Measurements from ENCODE around the gene KNCN.

KNCN gene

GRCh38 chr1:46546210-46546609, 5.2 kb downstream of the KNCN start:
- FAIRE-seq: no peak
- no peak for DNase-seq (ENCODE audit: extremely low spot score, insufficient read length, low read depth)

DNA sequence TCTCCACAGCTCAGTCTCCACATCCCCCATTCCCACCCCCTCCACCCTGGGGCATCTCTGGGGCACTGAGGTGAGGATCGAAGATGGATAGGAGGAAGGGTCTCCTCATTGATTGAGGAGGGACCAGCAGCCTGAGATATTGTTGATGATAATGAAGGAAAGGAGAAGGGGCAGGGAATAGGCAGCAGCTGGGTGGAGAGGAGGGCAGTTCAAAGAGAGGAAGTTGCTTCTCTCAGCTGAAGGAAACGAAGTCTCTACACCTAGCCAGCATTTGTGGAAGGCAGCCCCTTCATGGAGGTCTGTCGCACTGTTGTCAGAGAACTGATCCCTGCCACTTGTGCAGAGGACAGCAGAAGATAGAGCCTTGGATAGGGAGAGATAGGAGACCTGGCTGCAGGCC, 5.7 kb downstream of the KNCN start:
- DNase-seq (ENCODE audit: extremely low spot score, insufficient read length, low read depth) (no peak), FAIRE-seq (no peak)

DNA sequence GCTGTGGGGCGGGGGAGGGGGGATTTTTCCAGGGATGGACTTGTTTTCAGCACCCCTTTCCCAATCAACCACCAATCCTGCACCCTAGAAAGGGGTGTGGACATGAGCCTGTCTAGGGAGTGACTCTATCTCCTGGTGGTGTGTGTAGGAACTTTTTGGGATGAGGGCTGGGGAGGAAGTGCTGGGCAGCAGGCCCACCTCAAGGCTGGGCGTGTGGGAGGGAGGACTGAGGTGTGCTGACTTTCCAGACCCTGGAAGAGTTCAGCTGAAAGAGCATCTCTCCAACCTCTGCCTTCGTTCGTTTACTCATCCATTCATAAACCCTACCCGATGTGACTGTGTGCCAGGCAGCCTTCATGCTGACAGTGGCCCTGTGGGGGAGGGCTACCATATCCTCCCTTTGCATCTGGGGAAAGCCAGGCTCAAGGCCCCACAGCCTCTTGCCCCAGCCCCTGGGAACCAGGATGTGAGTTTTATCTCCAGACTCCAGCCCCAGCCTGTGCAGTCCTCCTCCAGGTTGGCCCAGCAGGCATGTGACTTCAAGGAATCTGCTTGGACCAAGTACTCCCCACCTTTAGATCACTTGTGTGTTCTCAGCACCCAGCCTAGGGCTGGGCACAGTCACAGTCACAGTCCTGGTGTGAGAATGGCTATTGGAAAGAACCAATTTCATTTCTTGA, 6.7 kb downstream of the KNCN start:
- FAIRE-seq (no peak), DNase-seq (ENCODE audit: extremely low spot score, insufficient read length, low read depth) (no peak)

- FAIRE-seq (no peak), DNase-seq (ENCODE audit: extremely low spot score, insufficient read length, low read depth) (no peak)
Observed at GRCh38 chr1:46543761-46544560, 7.5 kb downstream of the KNCN start.

- DNase-seq (ENCODE audit: extremely low spot score, insufficient read length, low read depth) (no peak), FAIRE-seq (no peak)
Observed at GRCh38 chr1:46543382-46543760, 8.1 kb downstream of the KNCN start.

- FAIRE-seq: no peak
- DNase-seq (ENCODE audit: extremely low spot score, insufficient read length, low read depth): no peak
Observed at GRCh38 chr1:46539972-46540371, 11.5 kb downstream of the KNCN start.

DNA sequence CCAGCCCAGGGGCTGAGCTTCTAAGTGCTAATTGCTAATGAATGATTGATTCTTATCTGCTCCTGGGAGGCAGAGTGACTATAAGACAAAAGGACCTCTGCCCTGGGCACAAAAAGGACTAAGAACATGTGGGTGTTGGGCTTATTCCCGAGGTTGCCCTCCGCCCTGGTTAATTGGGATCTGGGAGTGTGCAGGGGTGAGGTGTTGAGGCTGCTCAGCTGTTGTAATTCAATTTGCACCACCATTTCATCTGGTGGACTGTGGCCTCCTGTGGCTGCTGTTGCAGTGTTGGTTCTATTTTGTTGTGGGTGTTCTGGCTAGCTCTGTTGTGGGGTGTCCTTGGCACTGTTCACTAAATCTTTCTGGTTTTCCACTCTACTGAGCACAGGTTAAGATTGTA, 13.3 kb downstream of the KNCN start:
- DNase-seq (ENCODE audit: extremely low spot score, insufficient read length, low read depth) (no peak), FAIRE-seq (no peak)

- FAIRE-seq: no peak
- no peak for DNase-seq (ENCODE audit: extremely low spot score, insufficient read length, low read depth)
Observed at GRCh38 chr1:46537651-46538050, 13.8 kb downstream of the KNCN start.

DNA sequence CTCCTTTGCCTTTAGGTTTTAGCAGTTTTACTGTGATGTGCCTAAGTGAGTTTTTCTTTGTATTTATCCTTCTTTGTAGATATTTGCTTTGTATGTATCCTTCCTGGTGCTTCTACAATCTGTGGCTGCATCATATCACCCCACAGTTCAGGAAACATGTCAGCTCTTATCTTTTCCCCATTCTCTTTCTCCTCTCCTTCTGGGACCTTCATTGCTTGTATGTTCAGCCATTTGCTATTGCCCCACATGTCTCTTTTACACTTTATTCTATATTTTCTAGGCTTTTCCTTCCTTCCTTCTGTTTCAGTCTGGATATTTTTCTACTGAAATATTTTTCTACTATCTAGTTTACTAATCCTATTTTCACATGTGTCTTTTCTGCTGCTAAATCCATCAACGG, 14.9 kb downstream of the KNCN start:
- no peak for DNase-seq (ENCODE audit: extremely low spot score, insufficient read length, low read depth)
- FAIRE-seq: no peak

- DNase-seq (ENCODE audit: extremely low spot score, insufficient read length, low read depth): no peak
- FAIRE-seq: peak; percentile 5
Observed at GRCh38 chr1:46535063-46535462, 16.4 kb downstream of the KNCN start.

DNA sequence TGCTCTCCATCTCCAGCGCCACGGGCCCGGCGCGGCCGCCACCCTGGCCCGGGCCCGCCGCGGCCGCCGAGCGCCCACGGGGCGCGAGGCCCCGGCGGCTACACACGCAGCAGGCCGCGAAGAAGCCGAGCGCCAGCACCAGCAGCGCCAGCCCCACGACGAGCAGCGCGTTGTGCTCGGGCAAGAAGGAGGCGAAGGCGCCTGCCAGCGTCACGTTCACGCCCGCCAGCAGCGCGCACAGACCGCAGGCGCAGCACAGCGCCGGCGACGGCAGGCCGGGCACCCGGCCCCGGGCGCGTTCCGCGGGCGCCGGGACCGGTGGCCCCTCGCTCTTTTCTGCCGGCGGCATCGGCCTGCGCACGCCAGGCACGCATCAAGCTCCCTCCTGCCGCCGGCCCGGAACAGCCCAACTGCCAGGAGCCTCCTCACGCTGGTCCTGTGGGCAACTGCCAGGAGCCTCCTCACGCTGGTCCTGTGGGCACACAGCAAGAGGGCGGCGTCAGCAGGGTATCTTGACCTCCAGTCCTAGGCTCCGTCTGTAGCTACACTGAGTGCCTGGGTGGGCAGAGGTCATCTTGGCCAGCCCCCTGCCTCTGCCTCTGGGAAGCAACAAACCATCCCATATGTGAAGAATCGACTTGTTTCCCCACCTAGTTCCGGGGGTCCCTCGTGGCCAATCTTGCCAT, 18.1 kb downstream of the KNCN start:
- FAIRE-seq: no peak
- DNase-seq (ENCODE audit: extremely low spot score, insufficient read length, low read depth): no peak

GRCh38 chr1:46532498-46533178, 18.8 kb downstream of the KNCN start:
- DNase-seq (ENCODE audit: extremely low spot score, insufficient read length, low read depth) (peak; percentile 45), FAIRE-seq (no peak)

GRCh38 chr1:46532095-46532494, 19.4 kb downstream of the KNCN start:
- FAIRE-seq: no peak

GRCh38 chr1:46530791-46531409, 20.5 kb downstream of the KNCN start:
- no peak for DNase-seq (ENCODE audit: extremely low spot score, insufficient read length, low read depth)

More at GRCh38 chr1:46532095-46532494, 19.4 kb downstream of the KNCN start:
- no peak for DNase-seq (ENCODE audit: extremely low spot score, insufficient read length, low read depth)

DNA sequence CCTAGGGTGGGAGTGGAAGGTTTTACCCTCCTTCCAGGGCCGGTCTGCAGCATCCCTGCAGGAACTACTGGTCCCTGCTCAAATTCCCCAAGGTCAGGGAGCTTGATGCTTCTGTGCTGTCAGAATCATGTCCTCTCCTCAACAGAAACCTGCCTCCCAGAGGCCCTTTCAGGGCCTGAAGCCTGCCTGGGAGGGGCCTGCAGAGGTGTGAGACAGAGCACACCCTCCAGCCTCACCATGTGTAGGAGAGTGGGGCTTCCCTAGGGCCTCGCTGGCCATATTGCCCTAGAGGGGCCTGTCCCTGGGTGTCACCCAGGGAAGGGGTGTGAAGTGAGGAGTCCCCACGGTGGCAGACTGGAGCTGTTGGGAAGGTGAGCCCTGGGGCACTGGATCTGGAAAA, 21.1 kb downstream of the KNCN start:
- DNase-seq (ENCODE audit: extremely low spot score, insufficient read length, low read depth) (no peak), FAIRE-seq (no peak)

More at GRCh38 chr1:46530791-46531409, 20.5 kb downstream of the KNCN start:
- FAIRE-seq: no peak

GRCh38 chr1:46529031-46529630, 22.3 kb downstream of the KNCN start:
- DNase-seq (ENCODE audit: extremely low spot score, insufficient read length, low read depth): no peak
- no peak for FAIRE-seq

GRCh38 chr1:46528297-46528955, 23.0 kb downstream of the KNCN start:
- no peak for FAIRE-seq
- no peak for DNase-seq (ENCODE audit: extremely low spot score, insufficient read length, low read depth)

- DNase-seq (ENCODE audit: extremely low spot score, insufficient read length, low read depth) (peak; percentile 75), FAIRE-seq (peak; percentile 77)
Observed at GRCh38 chr1:46527474-46528296, 23.8 kb downstream of the KNCN start.

Data from GM18507 (cell line).